Measurements from ENCODE around the gene TNRC6B. TPM values are rescaled to one million over a fixed set of nuclear protein-coding genes. Genes with fewer than 3 reads are reported as not detected.

TNRC6B gene
- total and polyA plus RNA-seq, 2 of the 13 experiments (the other 11 are each of a cell fraction or from before 2014, with no cell fraction given), result 8.9 to 13.2 TPM

DNA sequence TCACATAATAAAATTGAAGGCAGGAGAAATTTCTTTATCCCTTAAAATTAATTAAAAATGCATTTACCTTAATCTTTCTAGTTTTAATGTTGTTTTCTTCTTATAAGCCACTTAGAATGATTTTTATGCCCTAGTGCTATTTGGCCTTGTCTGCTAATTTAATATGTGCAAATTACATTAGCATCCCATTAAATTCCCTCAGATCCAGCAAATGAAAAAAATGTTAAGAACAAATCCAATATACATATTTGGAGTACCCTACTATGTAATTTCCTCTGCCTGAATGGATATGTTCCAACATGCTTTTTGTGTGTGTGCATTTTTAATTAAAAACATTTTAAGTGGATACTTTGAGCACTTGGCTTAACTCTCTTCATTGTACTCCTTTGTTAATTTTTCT lies 56.9 kb downstream of the TNRC6B start:
- Histone ChIP-seq H3K9ac (ENCODE audit: insufficient read depth, low read depth, low read length) (no peak overlapping the region), H3K4me3 (replicated peaks in 1 of 3; ENCODE audit: insufficient read depth in 1 of 3, low read depth in 2 of 3, low read length in 3 of 3) (no peak overlapping the region), H4K20me1 (ENCODE audit: insufficient read depth, low read length) (peaks cover 17% of the 10 kb centered on the region), H2AFZ (ENCODE audit: low read length) (no peak overlapping the region), H3K4me2 (ENCODE audit: low read depth, low read length) (no peak overlapping the region), H3K79me2 (ENCODE audit: insufficient read depth, low read length) (peaks cover 40% of the 10 kb centered on the region), H3K36me3 (replicated peaks in 1 of 2; ENCODE audit: control insufficient read depth in 1 of 2, insufficient read depth in 2 of 2, low read length in 2 of 2) (peaks cover 5 to 13% of the 10 kb centered on the region in 2 experiments; a peak in 3 of 5 replicates), H3K4me1 (ENCODE audit: insufficient read depth, low read length) (no peaks in the 10 kb centered on the region), H3K9me3 (ENCODE audit: low read length) (no peaks in the 10 kb centered on the region), H3K27me3 (ENCODE audit: control insufficient read depth in 1 of 2, insufficient read depth in 2 of 2, low read length in 2 of 2) (no peaks in the 10 kb centered on the region), H3K27ac (ENCODE audit: extremely low read length, insufficient read depth, low read length) (no peak overlapping the region)
- ChIA-PET POLR2A (no interaction called here), CTCF (ENCODE audit: low intra/inter-chr PET ratio, low total read pairs) (no interaction called here)
- intact Hi-C loops (cut with micrococcal nuclease; ENCODE audit: unreplicated experiment) (no loop called here), in situ Hi-C loops (cut with HindIII; ENCODE audit: extremely low pct_ligation_motif_present, low pct_unique_long_range_greater_than_20kb) (no loop called here)
- DNase-seq (ENCODE audit: low spot score) (no peak), ATAC-seq (no peak), FAIRE-seq (no peak)
- no TSS peak for BruUV-seq (replicated peaks)
- no peak for TF ChIP-seq FOXK2 (IDR thresholded peaks at IDR 0.05)
- no peak for TF ChIP-seq ZBTB42 (CRISPR knock-in tag; IDR thresholded peaks at IDR 0.05)
- TF ChIP-seq ZNF737 (CRISPR knock-in tag; IDR thresholded peaks at IDR 0.05; ENCODE audit: borderline replicate concordance), result no peak
- TF ChIP-seq NR1H2 (CRISPR knock-in tag; IDR thresholded peaks at IDR 0.05; ENCODE audit: borderline replicate concordance, low read depth), result no peak
- no peak for TF ChIP-seq ZNF274 (CRISPR knock-in tag; IDR thresholded peaks at IDR 0.05)
- TF ChIP-seq SP1 (IDR thresholded peaks at IDR 0.05), result no peak
- no peak for TF ChIP-seq SP1 (CRISPR knock-in tag; IDR thresholded peaks at IDR 0.05)
- TF ChIP-seq, protein P1, sequence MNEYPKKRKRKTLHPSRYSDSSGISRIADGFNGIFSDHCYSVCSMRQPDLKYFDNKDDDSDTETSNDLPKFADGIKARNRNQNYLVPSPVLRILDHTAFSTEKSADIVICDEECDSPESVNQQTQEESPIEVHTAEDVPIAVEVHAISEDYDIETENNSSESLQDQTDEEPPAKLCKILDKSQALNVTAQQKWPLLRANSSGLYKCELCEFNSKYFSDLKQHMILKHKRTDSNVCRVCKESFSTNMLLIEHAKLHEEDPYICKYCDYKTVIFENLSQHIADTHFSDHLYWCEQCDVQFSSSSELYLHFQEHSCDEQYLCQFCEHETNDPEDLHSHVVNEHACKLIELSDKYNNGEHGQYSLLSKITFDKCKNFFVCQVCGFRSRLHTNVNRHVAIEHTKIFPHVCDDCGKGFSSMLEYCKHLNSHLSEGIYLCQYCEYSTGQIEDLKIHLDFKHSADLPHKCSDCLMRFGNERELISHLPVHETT (CRISPR knock-in tag; conservative IDR thresholded peaks at IDR 0.05), result no peak
- TF ChIP-seq EP300 (IDR thresholded peaks at IDR 0.05; ENCODE audit: low read depth in 2 of 2, low read length in 2 of 2), result no peak
- no peak for TF ChIP-seq EP300 (CRISPR knock-in tag; IDR thresholded peaks at IDR 0.05; ENCODE audit: borderline replicate concordance)
- no peak for TF ChIP-seq DR1 (CRISPR knock-in tag; IDR thresholded peaks at IDR 0.05)
- TF ChIP-seq ISL2 (CRISPR knock-in tag; IDR thresholded peaks at IDR 0.05), result no peak
- no peak for TF ChIP-seq ZNF563 (CRISPR knock-in tag; IDR thresholded peaks at IDR 0.05)
- TF ChIP-seq MAFG (CRISPR knock-in tag; IDR thresholded peaks at IDR 0.05), result no peak
- no peak for TF ChIP-seq TCF7 (IDR thresholded peaks at IDR 0.05; ENCODE audit: low read depth)
- no peak for TF ChIP-seq MLXIP (CRISPR knock-in tag; IDR thresholded peaks at IDR 0.05; ENCODE audit: borderline replicate concordance)
- no peak for TF ChIP-seq PCBP1 (IDR thresholded peaks at IDR 0.05; ENCODE audit: borderline replicate concordance, low read depth, low read length)
- no peak for TF ChIP-seq SMAD9 (CRISPR knock-in tag; IDR thresholded peaks at IDR 0.05)
- no peak for TF ChIP-seq ADNP (CRISPR knock-in tag; IDR thresholded peaks at IDR 0.05)
- no peak for TF ChIP-seq ZNF598 (CRISPR knock-in tag; IDR thresholded peaks at IDR 0.05; ENCODE audit: borderline replicate concordance)
- no peak for TF ChIP-seq ZKSCAN8 (CRISPR knock-in tag; IDR thresholded peaks at IDR 0.05; ENCODE audit: borderline replicate concordance)
- no peak for TF ChIP-seq REPIN1 (CRISPR knock-in tag; IDR thresholded peaks at IDR 0.05; ENCODE audit: borderline replicate concordance, low read depth)
